Body of pancreas (tissue), 4 donors: ENCODE measurements around the gene RIMBP2.

Experiments
- POLR2A ChIP-seq, 3 donors: fragments of 450-650 bp; IDR thresholded peaks; one replicate each; pipeline ENCODE4 v1.6.1; 2016; ENCODE audit warnings: antibody characterized with exemption in 3 of 3, mild to moderate bottlenecking in 2 of 3
- TF ChIP-seq, protein P1 (sequence below), 7 experiments: fragments of 450-650 bp in 4 of 7; fragments of 200-600 bp in 3 of 7; sonication (generic) in 3 of 7; IDR thresholded peaks; one replicate each; pipeline ENCODE4 v1.5.1; 2016 to 2019; ENCODE audit warnings: antibody characterized with exemption in 7 of 7

- TF ChIP-seq POLR2A (IDR thresholded peaks at IDR 0.05), result no peak
- TF ChIP-seq, protein P1, sequence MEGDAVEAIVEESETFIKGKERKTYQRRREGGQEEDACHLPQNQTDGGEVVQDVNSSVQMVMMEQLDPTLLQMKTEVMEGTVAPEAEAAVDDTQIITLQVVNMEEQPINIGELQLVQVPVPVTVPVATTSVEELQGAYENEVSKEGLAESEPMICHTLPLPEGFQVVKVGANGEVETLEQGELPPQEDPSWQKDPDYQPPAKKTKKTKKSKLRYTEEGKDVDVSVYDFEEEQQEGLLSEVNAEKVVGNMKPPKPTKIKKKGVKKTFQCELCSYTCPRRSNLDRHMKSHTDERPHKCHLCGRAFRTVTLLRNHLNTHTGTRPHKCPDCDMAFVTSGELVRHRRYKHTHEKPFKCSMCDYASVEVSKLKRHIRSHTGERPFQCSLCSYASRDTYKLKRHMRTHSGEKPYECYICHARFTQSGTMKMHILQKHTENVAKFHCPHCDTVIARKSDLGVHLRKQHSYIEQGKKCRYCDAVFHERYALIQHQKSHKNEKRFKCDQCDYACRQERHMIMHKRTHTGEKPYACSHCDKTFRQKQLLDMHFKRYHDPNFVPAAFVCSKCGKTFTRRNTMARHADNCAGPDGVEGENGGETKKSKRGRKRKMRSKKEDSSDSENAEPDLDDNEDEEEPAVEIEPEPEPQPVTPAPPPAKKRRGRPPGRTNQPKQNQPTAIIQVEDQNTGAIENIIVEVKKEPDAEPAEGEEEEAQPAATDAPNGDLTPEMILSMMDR (IDR thresholded peaks at IDR 0.05), result no peak
Observed at GRCh38 chr12:130481392-130481879, 234.7 kb downstream of the RIMBP2 start.
